HCT116 (cell line): ENCODE results near the gene PLAU. TPM values are rescaled to one million over a fixed set of nuclear protein-coding genes. Genes with fewer than 3 reads are reported as not detected.

ENCODE experiments used
- ATAC-seq: fragments of 200-7000 bp; cut with Tn5 transposase; 2 replicates; pipeline ENCODE4 v1.9.1; 2020; ENCODE audit warnings: mild to moderate bottlenecking, moderate library complexity
- BruUV-seq: library from RNA; stranded (reverse); fragments of 400-500 nt; replicated peaks from 2 replicates; lab custom pipeline; 2021; lab: Mats Ljungman, UMichigan
- CTCF ChIA-PET: fragments of 300-600 bp; sonication (Branson Sonifier 250); formaldehyde crosslinking; loops from one replicate; lab custom pipeline; 2021; ENCODE audit warnings: antibody characterized with exemption; lab: Charles Lee
- POLR2A ChIA-PET: fragments of 300-600, 350-600 bp; sonication (Branson Sonifier 250); formaldehyde crosslinking; loops from one replicate; lab custom pipeline; 2021; ENCODE audit warnings: antibody characterized with exemption; lab: Charles Lee
- RAD21 ChIA-PET, 2 experiments: fragments of 300-600 bp; sonication (Branson Sonifier 250); formaldehyde crosslinking; loops; one replicate each; lab custom pipeline; 2023; ENCODE audit warnings: low total read pairs in 2 of 2; ENCODE audit not compliant: uncharacterized antibody in 2 of 2, unreplicated experiment in 2 of 2, low non-redundant PET in 1 of 2; lab: Charles Lee
- DNase-seq: peaks from one replicate; pipeline ENCODE4 v3.0.0-alpha.2; 2010; ENCODE audit warnings: low read depth, low spot score
- H2AFZ ChIP-seq: fragments of 200-600 bp; shearing (Covaris generic), sonication (generic); 2 replicates; pipeline ENCODE4 v1.6.1; 2017; ENCODE audit warnings: low read depth, mixed run types, mixed read lengths, antibody characterized with exemption, low read length; ENCODE audit not compliant: poor library complexity, severe bottlenecking
- H3K27ac ChIP-seq: 2 replicates; pipeline ENCODE4 v1.5.1; 2012; ENCODE audit warnings: low read depth, low read length
- H3K27me3 ChIP-seq: fragments of 200-600 bp; sonication (generic); 2 replicates; pipeline ENCODE4 v1.6.1; 2016; ENCODE audit warnings: mixed run types, low read length, mixed read lengths; ENCODE audit not compliant: insufficient read depth
- H3K36me3 ChIP-seq, 2 experiments: fragments of 200-500 bp in 1 of 2; fragments of 200-600 bp in 1 of 2; sonication (Bioruptor generic) in 1 of 2; sonication (generic) in 1 of 2; 2 replicates each; pipeline versions ENCODE4 v1.5.1 to v1.6.1; 2014 to 2016; ENCODE audit warnings: low read length in 2 of 2, inconsistent platforms in 1 of 2, mixed read lengths in 1 of 2, mixed run types in 1 of 2; ENCODE audit not compliant: insufficient read depth in 2 of 2, control insufficient read depth in 1 of 2
- H3K4me1 ChIP-seq, 2 experiments: fragments of 200-600 bp in 1 of 2; sonication (generic) in 1 of 2; 2 replicates each; pipeline versions ENCODE4 v1.5.1 to v1.6.1; 2012 to 2017; ENCODE audit warnings: low read length in 2 of 2, inconsistent platforms in 1 of 2, mild to moderate bottlenecking in 1 of 2, mixed read lengths in 1 of 2, mixed run types in 1 of 2, moderate library complexity in 1 of 2; ENCODE audit not compliant: insufficient read depth in 2 of 2, control insufficient read depth in 1 of 2
- H3K4me2 ChIP-seq: fragments of 200-600 bp; sonication (generic); 2 replicates; pipeline ENCODE4 v1.6.1; 2017; ENCODE audit warnings: mixed run types, low read length, mixed read lengths
- H3K4me3 ChIP-seq, 2 experiments: fragments of 200-600 bp in 1 of 2; sonication (generic) in 1 of 2; replicated peaks in 1 of 2; 2 replicates each; pipeline ENCODE4 v1.5.1; 2011 to 2016; ENCODE audit warnings: low read length in 2 of 2, control low read depth in 1 of 2, low read depth in 1 of 2, mild to moderate bottlenecking in 1 of 2, mixed read lengths in 1 of 2, mixed run types in 1 of 2
- H3K79me2 ChIP-seq: fragments of 200-600 bp; sonication (generic); 2 replicates; pipeline ENCODE4 v1.6.1; 2017; ENCODE audit warnings: mild to moderate bottlenecking, mixed run types, low read length, moderate library complexity, mixed read lengths; ENCODE audit not compliant: insufficient read depth
- H3K9ac ChIP-seq: fragments of 200-600 bp; sonication (generic); 2 replicates; pipeline ENCODE4 v1.6.1; 2016; ENCODE audit warnings: low read length, mixed read lengths
- H3K9me2 ChIP-seq: fragments of 200-600 bp; sonication (generic), shearing (Covaris generic); 2 replicates; pipeline ENCODE4 v1.6.1; 2017; ENCODE audit warnings: mixed run types, mild to moderate bottlenecking, moderate library complexity; ENCODE audit not compliant: insufficient read depth
- H3K9me3 ChIP-seq, 2 experiments: fragments of 200-500 bp in 1 of 2; fragments of 200-600 bp in 1 of 2; sonication (Bioruptor generic) in 1 of 2; sonication (generic) in 1 of 2; 2 replicates each; pipeline ENCODE4 v1.6.1; 2014 to 2017; ENCODE audit warnings: low read length in 2 of 2, mixed read lengths in 2 of 2, inconsistent platforms in 1 of 2, low read depth in 1 of 2, mild to moderate bottlenecking in 1 of 2, mixed run types in 1 of 2, moderate library complexity in 1 of 2; ENCODE audit not compliant: control insufficient read depth in 1 of 2, insufficient read depth in 1 of 2
- H4K20me1 ChIP-seq: fragments of 200-600 bp; sonication (generic), shearing (Covaris generic); 2 replicates; pipeline ENCODE4 v1.6.1; 2017; ENCODE audit warnings: mixed run types, mild to moderate bottlenecking, moderate library complexity; ENCODE audit not compliant: insufficient read depth
- CBX3 ChIP-seq: IDR thresholded peaks from 2 replicates; pipeline ENCODE4 v1.6.1; 2012; ENCODE audit warnings: low read depth
- CEBPB ChIP-seq: IDR thresholded peaks from 2 replicates; pipeline ENCODE4 v1.6.1; 2012; ENCODE audit warnings: low read depth
- EGR1 ChIP-seq: IDR thresholded peaks from 2 replicates; pipeline ENCODE4 v1.6.1; 2012; ENCODE audit warnings: low read depth
- ELF1 ChIP-seq: IDR thresholded peaks from 2 replicates; pipeline ENCODE4 v1.6.1; 2012; ENCODE audit warnings: low read depth, borderline replicate concordance
- EZH2 ChIP-seq: fragments of 200-600 bp; sonication (generic); IDR thresholded peaks from 2 replicates; pipeline ENCODE4 v1.6.1; 2017; ENCODE audit warnings: antibody characterized with exemption, mixed run types
- EZH2phosphoT487 ChIP-seq: fragments of 200-600 bp; IDR thresholded peaks from 2 replicates; pipeline ENCODE4 v1.6.1; 2018; ENCODE audit warnings: antibody characterized with exemption, borderline replicate concordance
- FOSL1 ChIP-seq: IDR thresholded peaks from 2 replicates; pipeline ENCODE4 v1.6.1; 2012; ENCODE audit warnings: low read depth
- JUND ChIP-seq: IDR thresholded peaks from 2 replicates; pipeline ENCODE4 v1.6.1; 2012
- POLR2A ChIP-seq: IDR thresholded peaks from 2 replicates; pipeline ENCODE4 v1.7.0; 2011; ENCODE audit warnings: borderline replicate concordance; ENCODE audit not compliant: insufficient read depth, insufficient read length; ENCODE audit errors: extremely low read depth
- RAD21 ChIP-seq: IDR thresholded peaks from 2 replicates; pipeline ENCODE4 v1.6.1; 2012; ENCODE audit warnings: low read depth, mild to moderate bottlenecking
- SIN3A ChIP-seq: IDR thresholded peaks from 2 replicates; pipeline ENCODE4 v1.6.1; 2012; ENCODE audit warnings: low read depth
- SP1 ChIP-seq: IDR thresholded peaks from 2 replicates; pipeline ENCODE4 v1.6.1; 2012; ENCODE audit warnings: low read depth
- SRF ChIP-seq: IDR thresholded peaks from 2 replicates; pipeline ENCODE4 v1.6.1; 2012; ENCODE audit warnings: low read depth
- TCF7L2 ChIP-seq: IDR thresholded peaks from 2 replicates; pipeline ENCODE4 v1.7.0; 2011; ENCODE audit warnings: borderline replicate concordance, inconsistent platforms; ENCODE audit not compliant: insufficient read depth, insufficient read length; ENCODE audit errors: extremely low read depth
- YY1 ChIP-seq: IDR thresholded peaks from 2 replicates; pipeline ENCODE4 v1.6.1; 2011; ENCODE audit warnings: low read length, low read depth, moderate library complexity, mild to moderate bottlenecking; ENCODE audit not compliant: insufficient replicate concordance; ENCODE audit errors: extremely low read depth
- ZFX ChIP-seq: fragments of 450-650 bp; IDR thresholded peaks from 2 replicates; pipeline ENCODE4 v1.6.1; 2017
- ZNF274 ChIP-seq: fragments of 200-500 bp; sonication (Bioruptor generic); IDR thresholded peaks from 2 replicates; pipeline ENCODE4 v1.6.1; 2014; ENCODE audit warnings: mild to moderate bottlenecking, low read depth, low read length, inconsistent platforms
- intact Hi-C: fragments of 100-400 bp; cut with micrococcal nuclease; formaldehyde crosslinking; loops from 2 replicates; pipeline ENCODE4 v1.10.0; 2022
- total RNA-seq: library from RNA; stranded (reverse); gene quantifications from one replicate; pipeline ENCODE4 v1.2.1, GENCODE V29; 2021; ENCODE audit not compliant: unreplicated experiment
- TF ChIP-seq, protein P1 (sequence below): IDR thresholded peaks from 2 replicates; pipeline ENCODE4 v1.6.1; 2011; ENCODE audit warnings: mild to moderate bottlenecking, low read length, moderate library complexity; ENCODE audit not compliant: insufficient replicate concordance; ENCODE audit errors: extremely low read depth

Gene PLAU
- total RNA-seq, 1 experiment from 2014 or later: 60.3 TPM

DNA sequence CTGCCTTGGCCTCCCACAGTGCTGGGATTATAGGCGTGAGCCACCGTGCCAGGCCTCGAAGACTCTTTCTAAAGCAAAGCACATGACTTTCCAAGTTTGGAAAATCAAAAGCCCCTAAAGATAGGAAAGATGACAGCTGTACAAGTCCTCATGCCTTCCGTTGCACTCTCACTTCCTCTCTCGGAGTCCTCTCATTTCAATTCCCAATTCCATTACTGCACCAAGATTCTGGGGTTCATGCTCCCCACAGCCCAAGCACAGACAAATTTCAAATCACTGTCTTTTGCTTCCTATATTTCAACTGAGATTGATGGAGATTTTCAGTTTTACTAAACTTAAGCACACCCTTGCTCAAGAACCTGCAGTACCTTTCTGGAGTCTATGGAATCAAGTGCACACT, 10.9 kb upstream of the PLAU start:
- Histone ChIP-seq H3K79me2 (no peaks in the 10 kb centered on the region), H3K4me3 (no peak overlapping the region), H3K27me3 (no peaks in the 10 kb centered on the region), H3K9ac (no peak overlapping the region), H3K36me3 (no peaks in the 10 kb centered on the region), H2AFZ (no peak overlapping the region), H3K9me3 (no peaks in the 10 kb centered on the region), H3K4me1 (peaks cover 31 to 53% of the 10 kb centered on the region in 2 experiments), H4K20me1 (no peaks in the 10 kb centered on the region), H3K9me2 (no peaks in the 10 kb centered on the region), H3K27ac (peak overlapping the region; percentile 61; the same call in 1 of the 2 replicates), H3K4me2 (peak overlapping the region; percentile 61; the same call in 1 of the 2 replicates)
- no peak for TF ChIP-seq RAD21
- no peak for TF ChIP-seq JUND
- no peak for TF ChIP-seq EZH2
- TF ChIP-seq SIN3A: no peak
- TF ChIP-seq EZH2phosphoT487: no peak
- TF ChIP-seq YY1: no peak
- TF ChIP-seq, protein P1, sequence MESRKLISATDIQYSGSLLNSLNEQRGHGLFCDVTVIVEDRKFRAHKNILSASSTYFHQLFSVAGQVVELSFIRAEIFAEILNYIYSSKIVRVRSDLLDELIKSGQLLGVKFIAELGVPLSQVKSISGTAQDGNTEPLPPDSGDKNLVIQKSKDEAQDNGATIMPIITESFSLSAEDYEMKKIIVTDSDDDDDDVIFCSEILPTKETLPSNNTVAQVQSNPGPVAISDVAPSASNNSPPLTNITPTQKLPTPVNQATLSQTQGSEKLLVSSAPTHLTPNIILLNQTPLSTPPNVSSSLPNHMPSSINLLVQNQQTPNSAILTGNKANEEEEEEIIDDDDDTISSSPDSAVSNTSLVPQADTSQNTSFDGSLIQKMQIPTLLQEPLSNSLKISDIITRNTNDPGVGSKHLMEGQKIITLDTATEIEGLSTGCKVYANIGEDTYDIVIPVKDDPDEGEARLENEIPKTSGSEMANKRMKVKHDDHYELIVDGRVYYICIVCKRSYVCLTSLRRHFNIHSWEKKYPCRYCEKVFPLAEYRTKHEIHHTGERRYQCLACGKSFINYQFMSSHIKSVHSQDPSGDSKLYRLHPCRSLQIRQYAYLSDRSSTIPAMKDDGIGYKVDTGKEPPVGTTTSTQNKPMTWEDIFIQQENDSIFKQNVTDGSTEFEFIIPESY: no peak
- no peak for TF ChIP-seq CBX3
- TF ChIP-seq ZFX: no peak
- no peak for TF ChIP-seq SRF
- TF ChIP-seq FOSL1: no peak
- no peak for TF ChIP-seq SP1
- TF ChIP-seq POLR2A: no peak
- no peak for TF ChIP-seq ELF1
- TF ChIP-seq CEBPB: no peak
- no peak for TF ChIP-seq TCF7L2
- TF ChIP-seq ZNF274: no peak
- no peak for TF ChIP-seq EGR1
- ChIA-PET POLR2A (interaction anchor here (0.6 to 3.5 kb wide), 6 partner anchors 8 to 94 kb away, joined by 3 to 32 read pairs (median 5); no protein-coding TSS in a partner anchor), RAD21 (interaction anchor here (0.6 to 0.7 kb wide), 2 partner anchors 9 to 14 kb away, joined by 3 read pairs; no protein-coding TSS in a partner anchor), CTCF (interaction anchor here (1.1 to 1.9 kb wide), 2 partner anchors 12 to 14 kb away, joined by 9 to 10 read pairs; no protein-coding TSS in a partner anchor)
- DNase-seq (no peak), ATAC-seq (no peak)
- no TSS peak for BruUV-seq
- intact Hi-C loops: no loop called here
